Esophagus squamous epithelium (tissue), 4 donors: ENCODE results near the gene PSEN1.

Experiments used
- POLR2A ChIP-seq, 4 donors: fragments of 450-650 bp; IDR thresholded peaks; one replicate each; pipeline ENCODE4 v1.6.1; 2017; ENCODE audit warnings: antibody characterized with exemption in 4 of 4, mild to moderate bottlenecking in 4 of 4, moderate library complexity in 3 of 4
- TF ChIP-seq, protein P1 (sequence below), 6 experiments: fragments of 450-650 bp in 4 of 6; fragments of 200-600 bp in 2 of 6; sonication (generic) in 2 of 6; IDR thresholded peaks; one replicate each; pipeline ENCODE4 v1.5.1; 2016 to 2019; ENCODE audit warnings: antibody characterized with exemption in 6 of 6, mild to moderate bottlenecking in 4 of 6, moderate library complexity in 4 of 6

GRCh38 chr14:73237786-73238423 lies 101.6 kb downstream of the PSEN1 start:
- TF ChIP-seq, protein P1, sequence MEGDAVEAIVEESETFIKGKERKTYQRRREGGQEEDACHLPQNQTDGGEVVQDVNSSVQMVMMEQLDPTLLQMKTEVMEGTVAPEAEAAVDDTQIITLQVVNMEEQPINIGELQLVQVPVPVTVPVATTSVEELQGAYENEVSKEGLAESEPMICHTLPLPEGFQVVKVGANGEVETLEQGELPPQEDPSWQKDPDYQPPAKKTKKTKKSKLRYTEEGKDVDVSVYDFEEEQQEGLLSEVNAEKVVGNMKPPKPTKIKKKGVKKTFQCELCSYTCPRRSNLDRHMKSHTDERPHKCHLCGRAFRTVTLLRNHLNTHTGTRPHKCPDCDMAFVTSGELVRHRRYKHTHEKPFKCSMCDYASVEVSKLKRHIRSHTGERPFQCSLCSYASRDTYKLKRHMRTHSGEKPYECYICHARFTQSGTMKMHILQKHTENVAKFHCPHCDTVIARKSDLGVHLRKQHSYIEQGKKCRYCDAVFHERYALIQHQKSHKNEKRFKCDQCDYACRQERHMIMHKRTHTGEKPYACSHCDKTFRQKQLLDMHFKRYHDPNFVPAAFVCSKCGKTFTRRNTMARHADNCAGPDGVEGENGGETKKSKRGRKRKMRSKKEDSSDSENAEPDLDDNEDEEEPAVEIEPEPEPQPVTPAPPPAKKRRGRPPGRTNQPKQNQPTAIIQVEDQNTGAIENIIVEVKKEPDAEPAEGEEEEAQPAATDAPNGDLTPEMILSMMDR (IDR thresholded peaks at IDR 0.05), result no peak
- TF ChIP-seq POLR2A (IDR thresholded peaks at IDR 0.05), result no peak
